Measurements from ENCODE around the gene BIRC5. TPM values are rescaled to one million over a fixed set of nuclear protein-coding genes. Genes with fewer than 3 reads are reported as not detected.

Gene BIRC5
- total RNA-seq, 4 donors from 2014 or later = 0.11 to 0.83 (median 0.13) TPM; not detected in 1

- 92 to 94% methylated on average over 12 of the region's 12 CpGs for WGBS, 2 donors
- DNase-seq = no peak
- H3K27me3 ChIP-seq = no peaks in the 10 kb centered on the region
- H3K4me1 ChIP-seq = peaks cover 17 to 32% of the 10 kb centered on the region in 2 donors
- TF ChIP-seq, protein P1, sequence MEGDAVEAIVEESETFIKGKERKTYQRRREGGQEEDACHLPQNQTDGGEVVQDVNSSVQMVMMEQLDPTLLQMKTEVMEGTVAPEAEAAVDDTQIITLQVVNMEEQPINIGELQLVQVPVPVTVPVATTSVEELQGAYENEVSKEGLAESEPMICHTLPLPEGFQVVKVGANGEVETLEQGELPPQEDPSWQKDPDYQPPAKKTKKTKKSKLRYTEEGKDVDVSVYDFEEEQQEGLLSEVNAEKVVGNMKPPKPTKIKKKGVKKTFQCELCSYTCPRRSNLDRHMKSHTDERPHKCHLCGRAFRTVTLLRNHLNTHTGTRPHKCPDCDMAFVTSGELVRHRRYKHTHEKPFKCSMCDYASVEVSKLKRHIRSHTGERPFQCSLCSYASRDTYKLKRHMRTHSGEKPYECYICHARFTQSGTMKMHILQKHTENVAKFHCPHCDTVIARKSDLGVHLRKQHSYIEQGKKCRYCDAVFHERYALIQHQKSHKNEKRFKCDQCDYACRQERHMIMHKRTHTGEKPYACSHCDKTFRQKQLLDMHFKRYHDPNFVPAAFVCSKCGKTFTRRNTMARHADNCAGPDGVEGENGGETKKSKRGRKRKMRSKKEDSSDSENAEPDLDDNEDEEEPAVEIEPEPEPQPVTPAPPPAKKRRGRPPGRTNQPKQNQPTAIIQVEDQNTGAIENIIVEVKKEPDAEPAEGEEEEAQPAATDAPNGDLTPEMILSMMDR (IDR thresholded peaks at IDR 0.05) = no peak
- no peak for TF ChIP-seq POLR2A (IDR thresholded peaks at IDR 0.05)
- intact Hi-C loops (cut with DNase I) = no loop called here
- H3K4me3 ChIP-seq (replicated peaks in 1 of 3) = no peak overlapping the region
- H3K27ac ChIP-seq = peak overlapping the region in 2 of 3 donors; percentile 51 to 65
- no peaks in the 10 kb centered on the region for H3K9me3 ChIP-seq
- H3K36me3 ChIP-seq = no peaks in the 10 kb centered on the region
These were observed 30.1 kb upstream of the BIRC5 start for GRCh38 chr17:78183916-78184315.

- Histone ChIP-seq H3K9me3 (no peaks in the 10 kb centered on the region), H3K36me3 (no peaks in the 10 kb centered on the region), H3K4me1 (peaks cover 17 to 32% of the 10 kb centered on the region in 2 donors), H3K4me3 (replicated peaks in 1 of 3) (no peak overlapping the region), H3K27me3 (no peaks in the 10 kb centered on the region), H3K27ac (peak overlapping the region in 2 of 3 donors; percentile 51 to 65)
- DNase-seq = peak; percentile 20 to 59
- TF ChIP-seq POLR2A (IDR thresholded peaks at IDR 0.05) = no peak
- TF ChIP-seq, protein P1 (IDR thresholded peaks at IDR 0.05) = no peak
- intact Hi-C loops (cut with DNase I) = no loop called here
- WGBS, 2 donors = 55 to 65% methylated on average over 10 of the region's 10 CpGs
These were observed 29.7 kb upstream of the BIRC5 start for GRCh38 chr17:78184351-78184750.

DNA sequence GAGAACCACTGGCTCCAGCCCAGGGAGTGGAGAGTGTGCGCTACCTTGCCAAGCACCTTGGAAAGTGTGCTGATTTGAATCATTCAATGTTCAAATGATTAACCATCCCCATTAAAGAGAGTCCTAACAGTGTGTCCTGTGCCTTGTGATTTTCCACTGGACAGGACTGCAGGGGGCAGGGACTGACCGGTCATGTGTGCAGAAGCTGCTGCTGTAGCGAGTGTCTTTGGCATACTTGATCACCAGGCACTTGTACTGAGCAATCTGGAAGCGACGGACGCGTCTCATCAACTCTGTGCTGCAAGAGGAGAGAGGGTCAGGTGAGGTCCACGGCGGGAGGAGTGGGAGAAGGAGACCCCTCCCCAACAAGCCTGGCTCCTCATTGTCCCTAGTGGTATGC is 29.2 kb upstream of the BIRC5 start:
- Histone ChIP-seq H3K4me3 (replicated peaks in 1 of 3) (no peak overlapping the region), H3K9me3 (no peaks in the 10 kb centered on the region), H3K27me3 (no peaks in the 10 kb centered on the region), H3K4me1 (peaks cover 17 to 32% of the 10 kb centered on the region in 2 donors), H3K36me3 (no peaks in the 10 kb centered on the region), H3K27ac (peak overlapping the region; percentile 19 to 65 (median 51))
- intact Hi-C loops (cut with DNase I) = no loop called here
- TF ChIP-seq POLR2A (IDR thresholded peaks at IDR 0.05) = peak in 1 of 2 donors; percentile 64
- TF ChIP-seq, protein P1 (IDR thresholded peaks at IDR 0.05) = peak in 2 of 6 experiments; percentile 4 to 10
- WGBS, 2 donors = 29 to 52% methylated on average over 4 to 9 of the region's 9 CpGs
- DNase-seq = peak; percentile 84 to 86

GRCh38 chr17:78185981-78186691 is 27.9 kb upstream of the BIRC5 start:
- peak overlapping the region in 1 of 3 donors; percentile 36 for H3K27ac ChIP-seq
- no peak for TF ChIP-seq POLR2A (IDR thresholded peaks at IDR 0.05)
- 63 to 68% methylated on average over 7 to 9 of the region's 10 CpGs for WGBS, 2 donors
- H3K9me3 ChIP-seq = no peaks in the 10 kb centered on the region
- peak; percentile 21 to 30 for DNase-seq
- no peaks in the 10 kb centered on the region for H3K27me3 ChIP-seq
- peaks cover 17 to 32% of the 10 kb centered on the region in 2 donors for H3K4me1 ChIP-seq
- H3K4me3 ChIP-seq (replicated peaks in 1 of 3) = peak overlapping the region in 1 of 3 donors; percentile 37
- intact Hi-C loops (cut with DNase I) = no loop called here
- H3K36me3 ChIP-seq = no peaks in the 10 kb centered on the region

GRCh38 chr17:78186692-78187595 is 27.1 kb upstream of the BIRC5 start, which contains the start of the genes AFMID and TK1:
TSS of gene AFMID (plus strand) at chr17:78187362. CDS start at chr17:78187371, 9 bp downstream.
TSS of gene TK1 (minus strand) at chr17:78187052. CDS start at chr17:78186994, 58 bp downstream.
- DNase-seq = peak; percentile 95 to 97
- peaks cover 17 to 37% of the 10 kb centered on the region in 2 donors for H3K4me1 ChIP-seq
- H3K36me3 ChIP-seq = no peaks in the 10 kb centered on the region
- H3K9me3 ChIP-seq = no peaks in the 10 kb centered on the region
- peak in 1 of 2 donors; percentile 80 for TF ChIP-seq POLR2A (IDR thresholded peaks at IDR 0.05)
- TF ChIP-seq, protein P1 (IDR thresholded peaks at IDR 0.05) = peak; percentile 34 to 91 (median 65)
- H3K27me3 ChIP-seq = no peaks in the 10 kb centered on the region
- WGBS, 2 donors = 6% methylated on average over 19 to 33 of the region's 57 CpGs
- intact Hi-C loops (cut with DNase I) = no loop called here
- peak within 1 kb of the TSS in 1 of 3 donors; percentile 37 for H3K4me3 ChIP-seq (replicated peaks in 1 of 3)
- peak within 1 kb of the TSS; percentile 25 to 79 (median 37) for H3K27ac ChIP-seq
